IMR-90 (cell line): ENCODE data around the gene RCE1. TPM values are rescaled to one million over a fixed set of nuclear protein-coding genes. Genes with fewer than 3 reads are reported as not detected.

ENCODE experiments used
- ATAC-seq: fragments of 200-7000 bp; cut with Tn5 transposase; 2 replicates; pipeline ENCODE4 v1.9.1; 2020; ENCODE audit warnings: low read depth, mild to moderate bottlenecking, moderate library complexity
- BruUV-seq: library from RNA; stranded (reverse); fragments of 400-500 nt; replicated peaks from 2 replicates; lab custom pipeline; 2021; lab: Mats Ljungman, UMichigan
- CTCF ChIA-PET: fragments of 300-600 bp; formaldehyde crosslinking; extraction: SDS; loops from one replicate; lab custom pipeline; 2021; ENCODE audit warnings: antibody characterized with exemption; lab: Yijun Ruan, JAX
- POLR2A ChIA-PET: fragments of 300-600 bp; sonication (Branson Sonifier 250); formaldehyde crosslinking; loops from one replicate; lab custom pipeline; 2022; ENCODE audit warnings: antibody characterized with exemption; ENCODE audit not compliant: unreplicated experiment; lab: Charles Lee
- DNase-seq: peaks from one replicate; pipeline ENCODE4 v3.0.0; 2013
- H2AFZ ChIP-seq: replicated peaks from 2 replicates; pipeline ENCODE3; 2013; ENCODE audit warnings: low read length, mild to moderate bottlenecking; ENCODE audit not compliant: poor library complexity
- H2AK5ac ChIP-seq: 2 replicates; pipeline ENCODE4 v1.6.1; 2013; ENCODE audit warnings: low read depth, low read length, inconsistent platforms
- H2AK9ac ChIP-seq: replicated peaks from 2 replicates; pipeline ENCODE3; 2013; ENCODE audit warnings: mild to moderate bottlenecking, low read depth, low read length, moderate library complexity; ENCODE audit not compliant: poor library complexity
- H2BK120ac ChIP-seq: 2 replicates; pipeline ENCODE4 v1.6.1; 2013; ENCODE audit warnings: low read depth, low read length, inconsistent platforms
- H2BK15ac ChIP-seq: 3 replicates; pipeline ENCODE4 v1.6.1; 2013; ENCODE audit warnings: low read depth, low read length, inconsistent platforms
- H2BK20ac ChIP-seq: 2 replicates; pipeline ENCODE4 v1.6.1; 2013; ENCODE audit warnings: low read depth, mild to moderate bottlenecking, inconsistent platforms, low read length, moderate library complexity
- H2BK5ac ChIP-seq: 2 replicates; pipeline ENCODE4 v1.6.1; 2013; ENCODE audit warnings: mild to moderate bottlenecking, low read depth, low read length, inconsistent platforms; ENCODE audit not compliant: poor library complexity, severe bottlenecking
- H3K14ac ChIP-seq: replicated peaks from 2 replicates; pipeline ENCODE4 v1.6.1; 2013; ENCODE audit warnings: low read depth, low read length, inconsistent platforms
- H3K18ac ChIP-seq: 2 replicates; pipeline ENCODE4 v1.6.1; 2013; ENCODE audit warnings: low read depth, low read length, control low read depth
- H3K23ac ChIP-seq: 2 replicates; pipeline ENCODE4 v1.6.1; 2013; ENCODE audit warnings: low read depth, low read length, inconsistent platforms
- H3K27ac ChIP-seq: 2 replicates; pipeline ENCODE4 v1.5.1; 2013; ENCODE audit warnings: mild to moderate bottlenecking, control low read depth, low read length; ENCODE audit not compliant: insufficient read depth
- H3K27me3 ChIP-seq: 2 replicates; pipeline ENCODE4 v1.6.1; 2013; ENCODE audit warnings: low read length; ENCODE audit not compliant: control insufficient read depth, insufficient read depth
- H3K36me3 ChIP-seq: 2 replicates; pipeline ENCODE4 v1.6.1; 2013; ENCODE audit warnings: low read length, mixed read lengths; ENCODE audit not compliant: control insufficient read depth, insufficient read depth
- H3K4ac ChIP-seq: 2 replicates; pipeline ENCODE4 v1.6.1; 2013; ENCODE audit warnings: low read depth, low read length, inconsistent platforms
- H3K4me1 ChIP-seq: 2 replicates; pipeline ENCODE4 v1.6.1; 2013; ENCODE audit warnings: low read length, mixed read lengths; ENCODE audit not compliant: control insufficient read depth, insufficient read depth
- H3K4me2 ChIP-seq: 2 replicates; pipeline ENCODE4 v1.6.1; 2013; ENCODE audit warnings: low read depth, mild to moderate bottlenecking, control low read depth, low read length, moderate library complexity
- H3K4me3 ChIP-seq: 2 replicates; pipeline ENCODE4 v1.5.1; 2013; ENCODE audit warnings: low read depth, mild to moderate bottlenecking, control low read depth, low read length, moderate library complexity; ENCODE audit not compliant: insufficient read depth
- H3K56ac ChIP-seq: 2 replicates; pipeline ENCODE4 v1.6.1; 2013; ENCODE audit warnings: low read length, inconsistent platforms; ENCODE audit not compliant: insufficient read depth; ENCODE audit errors: extremely low read depth
- H3K79me1 ChIP-seq, 2 experiments: 2 replicates each; pipeline ENCODE4 v1.6.1; 2013; ENCODE audit warnings: low read length in 2 of 2, inconsistent platforms in 1 of 2, low read depth in 1 of 2
- H3K9ac ChIP-seq: 2 replicates; pipeline ENCODE4 v1.6.1; 2013; ENCODE audit warnings: low read depth, low read length, control low read depth
- H3K9me1 ChIP-seq: 2 replicates; pipeline ENCODE4 v1.6.1; 2013; ENCODE audit warnings: low read length, inconsistent platforms; ENCODE audit not compliant: insufficient read depth
- H3K9me3 ChIP-seq: 2 replicates; pipeline ENCODE4 v1.6.1; 2013; ENCODE audit warnings: low read length; ENCODE audit not compliant: control insufficient read depth, insufficient read depth
- H4K20me1 ChIP-seq: 2 replicates; pipeline ENCODE4 v1.6.1; 2013; ENCODE audit warnings: low read length, inconsistent platforms; ENCODE audit not compliant: insufficient read depth
- H4K5ac ChIP-seq: 2 replicates; pipeline ENCODE4 v1.6.1; 2013; ENCODE audit warnings: mild to moderate bottlenecking, low read depth, low read length, control low read depth
- H4K8ac ChIP-seq, 2 experiments: 2 replicates each; pipeline ENCODE4 v1.6.1; 2013; ENCODE audit warnings: low read depth in 2 of 2, low read length in 2 of 2, control low read depth in 1 of 2, inconsistent platforms in 1 of 2
- H4K91ac ChIP-seq: 2 replicates; pipeline ENCODE4 v1.6.1; 2013; ENCODE audit warnings: low read depth, low read length, inconsistent platforms; ENCODE audit not compliant: insufficient read depth
- CHD1 ChIP-seq: IDR thresholded peaks from 2 replicates; pipeline ENCODE4 v1.6.1; 2012; ENCODE audit warnings: low read depth, low read length, improper control_type of control experiment
- CTCF ChIP-seq: conservative IDR thresholded peaks from 2 replicates; pipeline ENCODE4 v1.5.1; 2012; ENCODE audit warnings: mild to moderate bottlenecking, low read depth, low read length, improper control_type of control experiment
- ELK1 ChIP-seq: fragments of 150-350 bp; IDR thresholded peaks from 2 replicates; pipeline ENCODE4 v1.6.1; 2016; ENCODE audit warnings: low read depth, mild to moderate bottlenecking, low read length, moderate library complexity, borderline replicate concordance
- FOS ChIP-seq: fragments of 150-350 bp; IDR thresholded peaks from 2 replicates; pipeline ENCODE4 v1.6.1; 2016; ENCODE audit warnings: low read depth, low read length
- MAZ ChIP-seq: IDR thresholded peaks from 2 replicates; pipeline ENCODE4 v1.6.1; 2012; ENCODE audit warnings: low read depth, mild to moderate bottlenecking, low read length, improper control_type of control experiment, moderate library complexity, borderline replicate concordance
- MXI1 ChIP-seq: IDR thresholded peaks from 2 replicates; pipeline ENCODE4 v1.6.1; 2012; ENCODE audit warnings: low read depth, mild to moderate bottlenecking, low read length, moderate library complexity, borderline replicate concordance
- NFE2L2 ChIP-seq: fragments of 150-350 bp; IDR thresholded peaks from 2 replicates; pipeline ENCODE4 v1.6.1; 2016; ENCODE audit warnings: low read depth, mild to moderate bottlenecking, low read length
- RCOR1 ChIP-seq: IDR thresholded peaks from 2 replicates; pipeline ENCODE4 v1.6.1; 2012; ENCODE audit warnings: mild to moderate bottlenecking, low read length, improper control_type of control experiment; ENCODE audit not compliant: insufficient replicate concordance
- RFX5 ChIP-seq: IDR thresholded peaks from 2 replicates; pipeline ENCODE4 v1.8.0; 2012; ENCODE audit warnings: low read depth, mild to moderate bottlenecking, low read length, moderate library complexity
- SMC3 ChIP-seq: fragments of 150-350 bp; IDR thresholded peaks from 2 replicates; pipeline ENCODE4 v1.6.1; 2016; ENCODE audit warnings: low read depth, mild to moderate bottlenecking, antibody characterized with exemption, low read length, moderate library complexity
- WGBS, 2 experiments: methylation state at CpG; one replicate each; pipeline versions ENCODE4 v1.1.5 to v1.1.7; 2013; ENCODE audit warnings: missing lambda C conversion rate in 2 of 2; ENCODE audit not compliant: insufficient read length in 1 of 2; ENCODE audit errors: extremely low coverage in 2 of 2; 5-methylcytosine and 5-hydroxymethylcytosine counted together
- dilution Hi-C: fragments of 300-500 bp; cut with HindIII; formaldehyde crosslinking; loops from one replicate; pipeline ENCODE4 v1.14.3; 2018; ENCODE audit warnings: low sequenced_read_pairs; ENCODE audit not compliant: unreplicated experiment
- in situ Hi-C: fragments of 300-500 bp; cut with MboI; formaldehyde crosslinking; loops from 3 replicates; pipeline ENCODE4 v1.14.3; 2019; ENCODE audit warnings: low sequenced_read_pairs, inconsistent platforms, mixed read lengths
- intact Hi-C: fragments of 100-400 bp; cut with micrococcal nuclease; formaldehyde crosslinking; loops from 2 replicates; pipeline ENCODE4 v1.10.0; 2022
- polyA plus RNA-seq, 3 experiments: library from polyadenylated mRNA; depleted of rRNA; stranded (reverse); fragments of >200 nt; gene quantifications; 2 replicates each; pipeline ENCODE4 v1.2.3, GENCODE V29; 2012; ENCODE audit warnings: low replicate concordance in 1 of 3
- total RNA-seq: library from RNA; depleted of rRNA; stranded (reverse); fragments of >200 nt; gene quantifications from 2 replicates; pipeline ENCODE4 v1.2.3, GENCODE V29; 2012
- TF ChIP-seq, protein P1 (sequence below): fragments of 150-350 bp; IDR thresholded peaks from 2 replicates; pipeline ENCODE4 v1.6.1; 2017; ENCODE audit warnings: mild to moderate bottlenecking, antibody characterized with exemption, low read length, low read depth

RCE1 gene
- total and polyA plus RNA-seq, 2 of the 4 experiments (the other 2 are of a cell fraction): 6.6 to 19.4 TPM

DNA sequence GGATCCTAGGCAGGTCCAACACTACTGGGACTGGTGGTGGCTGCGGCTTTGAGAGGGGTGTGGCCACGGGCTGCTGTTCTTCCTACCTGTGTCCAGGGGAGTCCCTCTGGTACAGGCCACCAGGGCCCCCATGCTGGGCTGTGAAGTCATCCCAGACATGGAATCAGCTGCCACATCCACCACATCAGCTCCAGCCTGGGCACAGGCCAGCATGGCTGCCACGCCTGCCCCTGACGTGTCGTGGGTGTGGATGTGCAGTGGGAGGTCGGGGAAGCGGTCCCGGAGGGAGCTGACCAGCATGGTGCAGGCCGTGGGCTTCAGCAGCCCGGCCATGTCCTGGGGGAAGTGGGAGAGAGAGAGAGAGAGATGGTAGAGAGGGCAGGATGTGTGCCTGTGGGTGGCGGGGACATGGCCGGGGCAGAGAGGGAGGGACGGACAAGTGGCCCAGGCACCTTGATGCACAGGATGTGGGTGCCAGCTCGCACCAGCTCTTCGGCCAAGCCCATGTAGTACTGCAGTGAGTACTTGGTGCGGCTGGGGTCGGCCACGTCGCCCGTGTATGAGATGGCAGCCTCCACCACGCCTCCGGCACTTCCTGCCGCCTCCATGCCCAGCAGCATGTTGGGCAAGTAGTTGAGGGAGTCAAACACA is 7.5 kb downstream of the RCE1 start:
- no peak for ATAC-seq
- Histone ChIP-seq H3K23ac (no peak overlapping the region), H2AK5ac (no peak overlapping the region), H3K9ac (no peak overlapping the region), H2AFZ (no peak overlapping the region), H2BK5ac (no peak overlapping the region), H3K4ac (no peak overlapping the region), H2BK120ac (no peak overlapping the region), H2AK9ac (peak overlapping the region; percentile 55), H3K4me2 (no peak overlapping the region), H4K91ac (no peak overlapping the region), H3K27me3 (no peaks in the 10 kb centered on the region), H3K79me1 (peaks cover 3 to 17% of the 10 kb centered on the region in 2 experiments; a peak in 3 of 4 replicates), H3K18ac (no peak overlapping the region), H3K4me1 (peaks cover 3% of the 10 kb centered on the region), H3K9me1 (peaks cover 14% of the 10 kb centered on the region; the same call in 1 of the 2 replicates), H2BK15ac (no peak overlapping the region), H3K9me3 (no peaks in the 10 kb centered on the region), H3K56ac (no peak overlapping the region), H3K36me3 (peaks cover 44% of the 10 kb centered on the region), H4K20me1 (0 out of 2 replicates have a peak, but pooled peaks cover 3% of the 10 kb centered on the region), H4K8ac (no peak overlapping the region), H4K5ac (no peak overlapping the region), H2BK20ac (no peak overlapping the region), H3K4me3 (no peak overlapping the region), H3K14ac (no peak overlapping the region), H3K27ac (no peak overlapping the region)
- dilution Hi-C loops (no loop called here), in situ Hi-C loops (no loop called here), intact Hi-C loops (no loop called here)
- CTCF ChIA-PET: no interaction called here
- no peak for TF ChIP-seq ELK1
- TF ChIP-seq, protein P1, sequence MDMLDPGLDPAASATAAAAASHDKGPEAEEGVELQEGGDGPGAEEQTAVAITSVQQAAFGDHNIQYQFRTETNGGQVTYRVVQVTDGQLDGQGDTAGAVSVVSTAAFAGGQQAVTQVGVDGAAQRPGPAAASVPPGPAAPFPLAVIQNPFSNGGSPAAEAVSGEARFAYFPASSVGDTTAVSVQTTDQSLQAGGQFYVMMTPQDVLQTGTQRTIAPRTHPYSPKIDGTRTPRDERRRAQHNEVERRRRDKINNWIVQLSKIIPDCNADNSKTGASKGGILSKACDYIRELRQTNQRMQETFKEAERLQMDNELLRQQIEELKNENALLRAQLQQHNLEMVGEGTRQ: no peak
- no peak for TF ChIP-seq RFX5
- no peak for TF ChIP-seq FOS
- TF ChIP-seq CTCF: no peak
- TF ChIP-seq RCOR1: no peak
- TF ChIP-seq NFE2L2: no peak
- TF ChIP-seq MAZ: no peak
- no peak for TF ChIP-seq SMC3
- TF ChIP-seq MXI1: no peak
- TF ChIP-seq CHD1: no peak
- 89% methylated on average over 7 of the region's 23 CpGs; no CpG with 5 or more reads in 1 of the 2 experiments for WGBS, 2 experiments
- BruUV-seq: no TSS peak
- POLR2A ChIA-PET: no interaction called here
- DNase-seq: no peak
